ENCODE data around the gene SLC37A1. TPM values are rescaled to one million over a fixed set of nuclear protein-coding genes. Genes with fewer than 3 reads are reported as not detected.

Gene SLC37A1
- total RNA-seq, 1 donor from 2014 or later, result 24.8 TPM

DNA sequence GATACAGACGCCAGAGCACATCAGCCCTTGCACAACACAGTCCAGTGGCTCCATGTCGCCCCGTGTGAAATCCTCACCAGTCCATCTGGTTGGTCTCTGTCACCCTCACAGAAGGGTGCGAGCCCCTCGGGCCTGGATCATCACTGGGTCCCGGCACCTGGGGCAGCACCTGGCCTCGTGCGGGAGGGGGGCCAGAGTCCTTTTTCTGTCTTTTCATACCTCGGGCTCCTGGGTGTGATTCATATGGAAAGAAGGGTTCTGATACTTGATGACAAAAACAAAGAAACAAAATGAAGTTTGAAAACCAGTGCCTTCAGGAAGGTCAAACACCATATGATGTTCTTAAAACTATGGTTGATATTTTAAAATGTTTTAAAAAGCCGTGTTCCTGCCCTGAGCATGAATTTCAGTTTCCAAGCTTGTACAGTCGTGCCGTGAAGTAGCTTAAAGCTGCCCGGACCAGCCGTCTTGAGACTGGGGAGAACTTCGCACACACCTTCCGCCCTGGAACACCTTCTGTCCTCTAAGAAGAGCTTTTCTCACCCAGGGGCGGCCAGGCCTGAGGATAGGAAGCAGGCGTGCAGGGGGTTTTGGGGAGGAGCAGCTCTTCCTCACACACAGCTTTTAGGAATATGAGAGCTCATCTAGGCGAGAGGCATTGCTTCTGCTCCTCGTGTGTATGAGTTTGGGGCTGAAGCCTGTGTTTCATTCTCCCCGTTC is 35.2 kb downstream of the SLC37A1 start:
- TF ChIP-seq, protein P1, sequence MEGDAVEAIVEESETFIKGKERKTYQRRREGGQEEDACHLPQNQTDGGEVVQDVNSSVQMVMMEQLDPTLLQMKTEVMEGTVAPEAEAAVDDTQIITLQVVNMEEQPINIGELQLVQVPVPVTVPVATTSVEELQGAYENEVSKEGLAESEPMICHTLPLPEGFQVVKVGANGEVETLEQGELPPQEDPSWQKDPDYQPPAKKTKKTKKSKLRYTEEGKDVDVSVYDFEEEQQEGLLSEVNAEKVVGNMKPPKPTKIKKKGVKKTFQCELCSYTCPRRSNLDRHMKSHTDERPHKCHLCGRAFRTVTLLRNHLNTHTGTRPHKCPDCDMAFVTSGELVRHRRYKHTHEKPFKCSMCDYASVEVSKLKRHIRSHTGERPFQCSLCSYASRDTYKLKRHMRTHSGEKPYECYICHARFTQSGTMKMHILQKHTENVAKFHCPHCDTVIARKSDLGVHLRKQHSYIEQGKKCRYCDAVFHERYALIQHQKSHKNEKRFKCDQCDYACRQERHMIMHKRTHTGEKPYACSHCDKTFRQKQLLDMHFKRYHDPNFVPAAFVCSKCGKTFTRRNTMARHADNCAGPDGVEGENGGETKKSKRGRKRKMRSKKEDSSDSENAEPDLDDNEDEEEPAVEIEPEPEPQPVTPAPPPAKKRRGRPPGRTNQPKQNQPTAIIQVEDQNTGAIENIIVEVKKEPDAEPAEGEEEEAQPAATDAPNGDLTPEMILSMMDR (conservative IDR thresholded peaks at IDR 0.05), result no peak
- no peak for DNase-seq (ENCODE audit: extremely low spot score, unreplicated experiment)
- peaks cover 7% of the 10 kb centered on the region for H3K4me1 Mint-ChIP-seq (ENCODE audit: unreplicated experiment)
- peaks cover 18% of the 10 kb centered on the region for H3K36me3 Mint-ChIP-seq
- H3K9me3 Mint-ChIP-seq, result peaks cover 6% of the 10 kb centered on the region
- peak overlapping the region; percentile 61 for H3K27ac Mint-ChIP-seq
- no peaks in the 10 kb centered on the region for H3K27me3 Mint-ChIP-seq
- no peak overlapping the region for H3K4me3 Mint-ChIP-seq

DNA sequence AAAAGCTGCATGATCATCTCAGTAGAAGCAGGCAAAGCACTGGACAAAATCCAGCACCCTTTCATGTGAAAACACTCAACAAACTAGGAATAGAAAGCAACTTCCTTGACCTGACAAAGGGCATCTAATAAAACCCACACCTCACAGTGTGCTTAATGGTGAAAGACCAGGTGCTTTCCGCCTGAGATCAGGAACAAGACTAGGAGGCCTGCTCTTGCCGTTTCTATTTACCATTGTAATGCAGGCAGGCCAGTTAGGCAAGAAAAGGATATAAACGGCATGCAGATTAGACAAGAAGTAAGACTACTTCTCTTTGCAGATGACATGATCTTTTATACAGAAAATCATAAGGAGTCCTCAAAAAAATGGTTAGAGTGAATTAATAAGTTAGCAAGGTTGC is 37.2 kb downstream of the SLC37A1 start:
- H3K9me3 Mint-ChIP-seq, result peaks cover 6% of the 10 kb centered on the region
- H3K4me1 Mint-ChIP-seq (ENCODE audit: unreplicated experiment), result peaks cover 11% of the 10 kb centered on the region
- DNase-seq (ENCODE audit: extremely low spot score, unreplicated experiment), result no peak
- peak overlapping the region; percentile 87 for H3K27ac Mint-ChIP-seq
- no peaks in the 10 kb centered on the region for H3K27me3 Mint-ChIP-seq
- peak overlapping the region; percentile 10 for H3K4me3 Mint-ChIP-seq
- peaks cover 18% of the 10 kb centered on the region for H3K36me3 Mint-ChIP-seq
- TF ChIP-seq, protein P1 (conservative IDR thresholded peaks at IDR 0.05), result no peak

DNA sequence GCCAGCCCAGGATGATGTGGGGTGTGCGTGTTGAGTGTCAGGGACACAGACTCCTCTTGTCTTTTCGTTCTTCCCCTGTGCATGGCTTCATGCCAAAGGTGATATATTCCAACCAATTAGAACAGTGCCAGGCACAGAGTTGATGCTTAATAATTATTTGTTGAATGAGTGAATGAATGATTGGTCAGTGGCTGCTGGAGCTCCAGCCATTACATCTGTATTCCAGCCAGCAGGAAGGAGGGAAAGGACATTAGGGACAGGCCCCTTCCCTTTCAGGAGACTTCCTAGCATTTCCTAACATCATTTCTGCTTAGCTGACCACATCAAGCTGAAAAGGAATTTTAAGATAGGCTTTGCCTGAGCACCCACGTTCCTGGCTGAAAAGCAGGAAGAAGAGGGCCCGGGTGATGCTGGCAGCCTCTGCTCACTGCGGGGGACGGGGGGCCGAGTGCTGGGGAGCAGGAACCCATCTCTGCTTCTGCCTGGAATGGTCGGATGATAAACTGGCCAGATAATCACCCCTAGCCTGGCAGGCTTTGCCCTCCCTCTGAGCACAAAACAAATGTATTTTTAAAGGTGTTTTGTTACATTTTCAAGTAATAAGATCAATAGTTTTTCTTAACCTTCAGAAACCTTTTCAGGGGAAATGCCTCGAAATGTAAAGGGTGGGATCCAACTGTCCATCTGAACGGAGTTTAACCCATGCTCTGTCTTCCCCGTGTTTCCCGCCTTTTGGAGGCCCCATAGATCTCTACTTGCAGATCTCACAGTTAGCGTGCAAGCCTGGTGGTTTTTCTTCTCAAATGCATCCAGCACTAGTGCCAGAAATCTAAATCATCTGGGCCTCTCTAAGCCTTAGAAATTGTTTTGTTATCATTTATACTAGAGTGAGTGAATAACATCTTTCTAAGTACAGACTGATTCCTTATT is 39.0 kb downstream of the SLC37A1 start:
- H3K27ac Mint-ChIP-seq, result no peak overlapping the region
- DNase-seq (ENCODE audit: extremely low spot score, unreplicated experiment), result no peak
- TF ChIP-seq, protein P1 (conservative IDR thresholded peaks at IDR 0.05), result no peak
- H3K4me3 Mint-ChIP-seq, result no peak overlapping the region
- H3K4me1 Mint-ChIP-seq (ENCODE audit: unreplicated experiment), result peaks cover 11% of the 10 kb centered on the region
- peaks cover 14% of the 10 kb centered on the region for H3K36me3 Mint-ChIP-seq
- peaks cover 6% of the 10 kb centered on the region for H3K9me3 Mint-ChIP-seq
- H3K27me3 Mint-ChIP-seq, result no peaks in the 10 kb centered on the region

DNA sequence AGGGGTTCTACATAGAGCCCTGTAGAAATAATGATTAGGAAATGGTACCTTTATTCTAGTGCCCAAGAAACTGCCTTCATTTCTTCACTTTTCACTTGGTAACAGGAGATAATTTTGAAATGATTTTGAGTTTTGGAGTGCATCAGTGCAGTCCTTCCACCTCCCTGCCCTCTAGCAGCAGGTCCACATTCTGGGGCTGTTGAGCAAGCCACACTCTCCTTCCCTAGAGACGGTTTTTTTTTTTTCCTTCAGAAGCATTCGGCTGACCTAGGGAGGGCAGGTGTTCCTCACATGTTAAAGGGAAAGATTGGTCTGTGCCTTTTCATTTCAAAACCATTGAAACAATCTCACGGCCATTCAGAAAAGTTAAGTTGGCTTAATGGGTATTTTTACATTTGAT is 39.8 kb downstream of the SLC37A1 start:
- peaks cover 9% of the 10 kb centered on the region for H3K36me3 Mint-ChIP-seq
- H3K27ac Mint-ChIP-seq, result no peak overlapping the region

DNA sequence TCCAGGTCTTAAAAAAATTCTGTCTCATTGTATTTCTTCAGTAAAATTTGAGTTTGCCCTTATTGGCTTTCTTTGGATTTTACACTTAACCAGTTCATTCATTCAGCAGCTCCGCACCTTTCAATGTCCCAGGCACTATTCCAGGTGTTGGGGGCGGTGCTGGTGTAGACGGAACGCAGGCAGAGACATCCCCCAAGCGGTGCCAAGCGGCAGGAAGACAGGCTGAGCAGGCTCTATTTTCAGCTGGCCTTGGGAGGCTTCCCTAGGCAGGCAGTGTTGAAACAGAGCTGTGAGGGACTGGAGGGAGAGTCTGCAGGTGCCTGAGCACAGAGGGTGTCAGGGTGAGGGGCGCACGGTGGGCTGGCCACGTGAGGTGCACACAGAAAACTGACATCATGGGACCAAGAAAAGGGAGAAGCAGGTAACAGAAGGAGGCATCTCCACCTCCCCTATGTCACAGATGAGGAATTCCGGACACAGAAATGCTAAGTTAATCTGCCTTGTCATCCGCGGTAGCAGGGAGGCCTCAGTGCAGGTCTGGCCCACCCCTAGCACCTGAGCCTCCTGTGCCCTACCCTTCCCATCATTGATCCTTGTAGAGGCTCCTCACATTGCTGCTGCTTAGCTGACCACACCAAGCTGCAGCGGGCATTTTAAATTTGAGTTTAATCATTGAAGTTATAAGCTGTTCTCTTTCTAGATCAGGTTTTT is 40.8 kb downstream of the SLC37A1 start:
- TF ChIP-seq, protein P1 (conservative IDR thresholded peaks at IDR 0.05), result no peak
- Mint-ChIP-seq H3K4me1 (ENCODE audit: unreplicated experiment) (peaks cover 11% of the 10 kb centered on the region), H3K36me3 (peaks cover 7% of the 10 kb centered on the region), H3K9me3 (peaks cover 6% of the 10 kb centered on the region), H3K4me3 (no peak overlapping the region), H3K27me3 (no peaks in the 10 kb centered on the region), H3K27ac (peak overlapping the region; percentile 4)
- no peak for DNase-seq (ENCODE audit: extremely low spot score, unreplicated experiment)

More for the DNA sequence above, 39.8 kb downstream of the SLC37A1 start:
- peaks cover 6% of the 10 kb centered on the region for H3K9me3 Mint-ChIP-seq
- DNase-seq (ENCODE audit: extremely low spot score, unreplicated experiment), result no peak
- TF ChIP-seq, protein P1 (conservative IDR thresholded peaks at IDR 0.05), result no peak
- H3K4me1 Mint-ChIP-seq (ENCODE audit: unreplicated experiment), result peaks cover 11% of the 10 kb centered on the region
- H3K4me3 Mint-ChIP-seq, result no peak overlapping the region
- no peaks in the 10 kb centered on the region for H3K27me3 Mint-ChIP-seq

Data from type B pancreatic cell (in vitro differentiated cells).